GM12872 (cell line): ENCODE data around the gene TOGARAM2.

Source experiments
- CTCF ChIP-seq: IDR thresholded peaks from 3 replicates; pipeline ENCODE4 v1.5.1; 2011; ENCODE audit warnings: low read depth, mild to moderate bottlenecking, low read length, moderate library complexity; ENCODE audit not compliant: insufficient read depth

Gene TOGARAM2

GRCh38 chr2:28977176-28977875 is 3.8 kb upstream of the TOGARAM2 start:
- no peak for TF ChIP-seq CTCF

- 0 out of 3 replicates have a peak, but pooled peaks have one; percentile 1 for TF ChIP-seq CTCF
Observed at GRCh38 chr2:28978606-28979005, 2.5 kb upstream of the TOGARAM2 start.

- no peak for TF ChIP-seq CTCF
Observed at GRCh38 chr2:28979041-28979440, 2.1 kb upstream of the TOGARAM2 start.

GRCh38 chr2:28979576-28980366 is 1.3 kb upstream of the TOGARAM2 start:
- TF ChIP-seq CTCF = no peak

GRCh38 chr2:28980368-28981015 is 606 bp upstream of the TOGARAM2 start:
- TF ChIP-seq CTCF = no peak

GRCh38 chr2:28981620-28982376 is 700 bp downstream of the TOGARAM2 start:
- no peak for TF ChIP-seq CTCF
